Heart left ventricle (tissue), 16 donors: ENCODE results near the gene DAPL1. TPM values are rescaled to one million over a fixed set of nuclear protein-coding genes. Genes with fewer than 3 reads are reported as not detected.

Source experiments
- ATAC-seq, 4 donors: fragments of 200-7000 bp; cut with Tn5 transposase; one replicate each; pipeline ENCODE4 v1.9.1; 2020 to 2022; ENCODE audit warnings: moderate library complexity in 4 of 4, mild to moderate bottlenecking in 3 of 4, moderate number of reproducible peaks in 1 of 4
- DNase-seq, 5 donors: peaks; one replicate each; pipeline ENCODE4 v3.0.0-alpha.2; 2020
- H3K27ac ChIP-seq, 12 donors: fragments of 200-600 bp; sonication (generic) in 4 of 12; one replicate each; pipeline versions ENCODE4 v1.5.0 to v1.8.0; 2016 to 2022; ENCODE audit warnings: mild to moderate bottlenecking in 2 of 12
- H3K27me3 ChIP-seq, 9 donors: fragments of 200-600 bp; sonication (generic) in 2 of 9; one replicate each; pipeline versions ENCODE4 v1.5.1 to v1.8.0; 2016 to 2022; ENCODE audit warnings: mild to moderate bottlenecking in 3 of 9
- H3K36me3 ChIP-seq, 9 donors: fragments of 200-600 bp; sonication (generic) in 2 of 9; one replicate each; pipeline versions ENCODE4 v1.5.0 to v1.8.0; 2018 to 2022; ENCODE audit warnings: mild to moderate bottlenecking in 2 of 9
- H3K4me1 ChIP-seq, 12 donors: fragments of 200-600 bp; sonication (generic) in 4 of 12; one replicate each; pipeline versions ENCODE4 v1.5.0 to v1.8.0; 2016 to 2022; ENCODE audit warnings: mild to moderate bottlenecking in 3 of 12
- H3K4me3 ChIP-seq, 12 donors: fragments of 200-600 bp; sonication (generic) in 4 of 12; one replicate each; pipeline versions ENCODE4 v1.5.0 to v1.8.0; 2017 to 2022; ENCODE audit warnings: mild to moderate bottlenecking in 9 of 12, moderate library complexity in 4 of 12
- H3K9me3 ChIP-seq, 12 donors: fragments of 200-600 bp; sonication (generic) in 4 of 12; one replicate each; pipeline versions ENCODE4 v1.5.0 to v1.8.0; 2016 to 2022; ENCODE audit warnings: mild to moderate bottlenecking in 1 of 12
- POLR2A ChIP-seq, 2 donors: fragments of 450-650 bp; IDR thresholded peaks; one replicate each; pipeline ENCODE4 v1.6.1; 2017; ENCODE audit warnings: antibody characterized with exemption in 2 of 2, mild to moderate bottlenecking in 2 of 2, moderate library complexity in 2 of 2
- WGBS, 4 donors: extraction: QIAGEN DNeasy Blood & Tissue Kit in 2 of 4; methylation state at CpG; one replicate each; pipeline versions ENCODE4 v1.1.5 to v1.1.7; 2013 to 2018; 5-methylcytosine and 5-hydroxymethylcytosine counted together
- intact Hi-C, 10 donors: fragments of 100-400 bp; cut with DNase I; formaldehyde crosslinking; loops; one replicate each; pipeline versions ENCODE4 v1.11.1 to v1.14.2; 2022
- polyA plus RNA-seq, 2 donors: library from polyadenylated mRNA; stranded (reverse); fragments of 200-250 nt; gene quantifications; one replicate each; pipeline ENCODE4 v1.2.3, GENCODE V29; 2013
- total RNA-seq, 9 donors: library from RNA; depleted of rRNA in 2 of 9; stranded (reverse); fragments of >200 nt in 2 of 9; fragmentation: NEBNext Ultra II Directional in 3 of 9; extraction: Animal tissue kit (Norgen Biotek cat#: 25700) in 3 of 9; gene quantifications; one replicate each; pipeline versions ENCODE4 v1.1.0 to v1.2.4, GENCODE V29; 2016 to 2023
- TF ChIP-seq, protein P1 (sequence below), 12 donors: fragments of 200-600 bp; sonication (generic) in 4 of 12; IDR thresholded peaks; one replicate each; pipeline versions ENCODE4 v1.5.0 to v1.8.0; 2018 to 2022; ENCODE audit warnings: antibody characterized with exemption in 12 of 12, mild to moderate bottlenecking in 5 of 12
- donor health status: ischemic (EF 13 %, LVEDD 7.1; RV severe dilation, severe dysfunction).
- donor health status: healthy with polysubstance abuse.
- donor health status: DM: no; HTN: yes; CAD: no.
- donor health status: DM: no; HTN: no; CAD: no.
- donor health status: ischemic (EF 25% LVEDD 6.9; RV normal size, moderate dysfunction).
- donor health status: ischemic (EF 25% LVEDD 5.7; RV mildly dilated, moderate dysfunction).
- donor health status: healthy.
- donor health status: DM: yes; HTN: yes; CAD: no.
- donor health status: ischemic (EF 35%, LVEDD 5.7; RV mildly dilated, moderate dysfunction).
- donor health status: nonischemic (EF 11% LVEDD 7.7; RV severe dilation, severe dysfunction).
- donor health status: DM: yes; HTN: yes; CAD: no.
- donor health status: PGD.
- donor health status: ischemic (EF 29% LVEDD 5.4; RV normal size, mild dysfunction).
- donor health status: nonischemic (EF 23%, LVEDD 6.1; RV moderate dilation, normal function).

The DAPL1 gene
- total and polyA plus RNA-seq, 11 donors: 1.3 TPM; not detected in 10

DNA sequence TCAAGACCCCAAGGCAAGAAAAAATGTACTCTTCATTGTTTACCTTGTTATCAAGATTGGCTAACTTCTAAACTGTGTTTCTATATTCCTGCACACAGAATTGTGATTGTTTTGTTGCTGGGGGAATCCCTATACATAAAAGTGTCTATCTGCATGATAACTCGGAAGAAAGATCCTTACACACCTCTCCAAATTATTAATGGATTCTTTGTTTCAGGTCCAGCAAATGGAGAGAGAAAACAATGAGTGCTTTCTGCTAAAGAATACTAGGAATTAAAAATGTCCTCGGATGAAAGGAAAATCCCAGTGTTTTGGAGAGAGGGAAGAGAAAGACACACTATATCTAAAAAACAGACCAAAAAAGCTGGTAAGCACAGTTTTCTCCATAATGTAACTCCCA lies 6.2 kb upstream of the DAPL1 start:
- WGBS, 4 donors: 68 to 79% (median 77%) methylated on average over 2 of the region's 2 CpGs
- H3K36me3 ChIP-seq: no peaks in the 10 kb centered on the region
- intact Hi-C loops: no loop called here
- peaks cover 0 to 7% (median 0%) of the 10 kb centered on the region in 12 donors for H3K9me3 ChIP-seq
- H3K4me1 ChIP-seq: peaks cover 0 to 3% (median 0%) of the 10 kb centered on the region in 12 donors
- H3K4me3 ChIP-seq: no peak overlapping the region
- ATAC-seq: no peak
- DNase-seq: no peak
- no peak for TF ChIP-seq POLR2A (IDR thresholded peaks at IDR 0.05)
- TF ChIP-seq, protein P1, sequence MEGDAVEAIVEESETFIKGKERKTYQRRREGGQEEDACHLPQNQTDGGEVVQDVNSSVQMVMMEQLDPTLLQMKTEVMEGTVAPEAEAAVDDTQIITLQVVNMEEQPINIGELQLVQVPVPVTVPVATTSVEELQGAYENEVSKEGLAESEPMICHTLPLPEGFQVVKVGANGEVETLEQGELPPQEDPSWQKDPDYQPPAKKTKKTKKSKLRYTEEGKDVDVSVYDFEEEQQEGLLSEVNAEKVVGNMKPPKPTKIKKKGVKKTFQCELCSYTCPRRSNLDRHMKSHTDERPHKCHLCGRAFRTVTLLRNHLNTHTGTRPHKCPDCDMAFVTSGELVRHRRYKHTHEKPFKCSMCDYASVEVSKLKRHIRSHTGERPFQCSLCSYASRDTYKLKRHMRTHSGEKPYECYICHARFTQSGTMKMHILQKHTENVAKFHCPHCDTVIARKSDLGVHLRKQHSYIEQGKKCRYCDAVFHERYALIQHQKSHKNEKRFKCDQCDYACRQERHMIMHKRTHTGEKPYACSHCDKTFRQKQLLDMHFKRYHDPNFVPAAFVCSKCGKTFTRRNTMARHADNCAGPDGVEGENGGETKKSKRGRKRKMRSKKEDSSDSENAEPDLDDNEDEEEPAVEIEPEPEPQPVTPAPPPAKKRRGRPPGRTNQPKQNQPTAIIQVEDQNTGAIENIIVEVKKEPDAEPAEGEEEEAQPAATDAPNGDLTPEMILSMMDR (IDR thresholded peaks at IDR 0.05): no peak
- no peak overlapping the region for H3K27ac ChIP-seq
- no peaks in the 10 kb centered on the region for H3K27me3 ChIP-seq

DNA sequence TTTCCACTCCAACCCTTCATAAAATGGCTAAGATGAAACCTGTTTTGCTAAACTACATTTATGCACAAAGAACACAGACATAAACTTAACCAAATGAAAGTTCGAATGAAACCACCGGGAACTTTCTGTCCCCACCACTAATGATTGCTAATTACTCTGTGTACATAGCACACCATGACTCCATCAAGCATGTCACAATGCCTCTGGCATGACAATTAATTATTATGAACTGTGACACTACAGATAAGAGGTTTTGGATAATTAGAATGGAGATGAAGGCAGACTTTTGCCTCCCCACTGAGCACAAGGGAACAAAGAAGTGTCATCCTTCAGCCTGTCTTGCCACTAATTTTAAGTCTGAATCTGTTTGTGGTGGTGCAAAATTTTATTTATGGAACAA lies 1.5 kb downstream of the DAPL1 start:
- WGBS, 4 donors: 90 to 96% (median 92%) methylated on average over 2 of the region's 2 CpGs
- ATAC-seq (no peak), DNase-seq (no peak)
- TF ChIP-seq, protein P1 (IDR thresholded peaks at IDR 0.05): no peak
- no peak for TF ChIP-seq POLR2A (IDR thresholded peaks at IDR 0.05)
- Histone ChIP-seq H3K9me3 (no peaks in the 10 kb centered on the region), H3K36me3 (no peaks in the 10 kb centered on the region), H3K4me3 (no peak overlapping the region), H3K27ac (no peak overlapping the region), H3K27me3 (no peaks in the 10 kb centered on the region), H3K4me1 (peaks cover 0 to 4% (median 0%) of the 10 kb centered on the region in 12 donors)
- intact Hi-C loops: no loop called here

DNA sequence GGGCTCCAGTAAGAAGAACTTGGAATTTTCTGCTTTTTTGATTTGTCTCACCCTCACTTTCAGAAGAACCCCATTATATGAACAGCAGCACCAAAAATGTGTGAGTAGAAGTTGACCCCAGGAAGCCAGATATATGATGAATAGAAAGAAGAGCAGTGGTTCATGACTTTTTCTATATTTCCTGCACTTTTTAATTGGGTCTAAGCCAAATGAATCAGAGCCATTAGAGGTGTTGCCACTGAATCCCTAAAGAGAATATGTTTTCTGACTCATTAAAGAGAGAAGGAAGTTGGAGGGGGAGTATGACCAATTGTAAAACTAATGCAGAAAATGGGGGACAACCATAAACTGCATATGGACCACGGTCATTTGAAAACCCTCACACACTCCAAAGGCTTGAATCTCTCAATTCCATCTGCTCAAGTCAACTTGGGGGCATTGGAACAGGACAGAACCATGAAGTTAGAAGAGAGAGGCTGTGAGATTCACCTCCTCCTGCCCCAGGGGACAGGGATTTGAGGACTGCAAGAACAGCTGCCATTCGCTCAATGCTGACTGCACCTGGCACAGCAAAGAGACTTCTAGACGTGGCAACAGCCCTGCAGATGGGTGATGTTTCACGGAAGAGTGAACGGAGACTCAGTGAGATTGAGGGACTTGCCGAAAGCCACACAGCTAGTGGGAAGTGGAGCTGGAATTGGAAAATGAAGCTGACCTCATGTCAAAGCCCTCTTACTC lies 3.0 kb downstream of the DAPL1 start:
- intact Hi-C loops: no loop called here
- TF ChIP-seq, protein P1 (IDR thresholded peaks at IDR 0.05): no peak
- TF ChIP-seq POLR2A (IDR thresholded peaks at IDR 0.05): no peak

DNA sequence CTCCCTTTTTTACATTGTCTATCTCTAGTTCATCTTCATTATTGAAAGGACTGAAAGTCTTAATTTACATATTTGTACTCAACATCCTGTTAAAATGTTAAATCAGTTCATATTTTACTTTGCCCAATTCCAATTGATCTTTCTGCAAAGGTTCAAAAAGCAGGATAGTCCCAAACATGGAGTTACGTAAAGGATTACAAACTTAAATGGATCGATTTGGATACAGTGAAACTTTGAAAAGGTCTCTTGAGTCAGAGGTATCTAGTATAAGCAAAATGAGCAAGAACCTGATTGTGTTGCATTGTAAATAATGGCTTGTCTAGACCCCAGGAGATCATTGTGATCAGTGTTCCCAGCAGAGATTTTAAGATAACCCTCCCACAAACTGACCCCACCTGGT lies 4.1 kb downstream of the DAPL1 start:
- Histone ChIP-seq H3K36me3 (no peaks in the 10 kb centered on the region), H3K27me3 (no peaks in the 10 kb centered on the region), H3K4me1 (peaks cover 0 to 12% (median 2%) of the 10 kb centered on the region in 12 donors), H3K9me3 (no peaks in the 10 kb centered on the region), H3K27ac (no peak overlapping the region), H3K4me3 (no peak overlapping the region)
- intact Hi-C loops: no loop called here
- no peak for TF ChIP-seq POLR2A (IDR thresholded peaks at IDR 0.05)
- TF ChIP-seq, protein P1 (IDR thresholded peaks at IDR 0.05): no peak
- 95 to 97% (median 97%) methylated on average over 2 of the region's 2 CpGs for WGBS, 4 donors
- DNase-seq (no peak), ATAC-seq (no peak)

More for the DNA sequence above, 3.0 kb downstream of the DAPL1 start:
- Histone ChIP-seq H3K27me3 (no peaks in the 10 kb centered on the region), H3K36me3 (no peaks in the 10 kb centered on the region), H3K27ac (no peak overlapping the region), H3K4me3 (no peak overlapping the region), H3K4me1 (peaks cover 0 to 7% (median 2%) of the 10 kb centered on the region in 12 donors), H3K9me3 (no peaks in the 10 kb centered on the region)
- 85 to 91% (median 88%) methylated on average over 6 of the region's 6 CpGs for WGBS, 4 donors
- DNase-seq (no peak), ATAC-seq (no peak)
